SK-N-SH (cell line): ENCODE results near the gene GSK3A. TPM values are rescaled to one million over a fixed set of nuclear protein-coding genes. Genes with fewer than 3 reads are reported as not detected.

Experiments used
- CTCF ChIA-PET: fragments of 300-600, 350-600 bp; formaldehyde crosslinking; extraction: SDS; loops from one replicate; lab custom pipeline; 2021; lab: Yijun Ruan, JAX
- POLR2A ChIA-PET: fragments of 350-600 bp; sonication (Branson Sonifier 250); formaldehyde crosslinking; extraction: SDS; loops from one replicate; lab custom pipeline; 2020; ENCODE audit warnings: antibody characterized with exemption, inconsistent platforms; lab: Yijun Ruan, JAX
- DNase-seq: peaks from one replicate; pipeline ENCODE4 v3.0.0; 2012
- H2AFZ ChIP-seq: fragments of 200-600 bp; sonication (generic); 2 replicates; pipeline ENCODE4 v1.8.1; 2016; ENCODE audit warnings: antibody characterized with exemption, mild to moderate bottlenecking, low read depth
- H3F3A ChIP-seq: fragments of 200-600 bp; sonication (generic); replicated peaks from 2 replicates; pipeline ENCODE3; 2016; ENCODE audit warnings: antibody characterized with exemption, mild to moderate bottlenecking; ENCODE audit not compliant: insufficient read depth
- H3K27ac ChIP-seq, 2 experiments: fragments of 200-500 bp in 1 of 2; fragments of 200-600 bp in 1 of 2; sonication (Bioruptor generic) in 1 of 2; sonication (generic), shearing (Covaris generic) in 1 of 2; 2 replicates each; pipeline versions ENCODE4 v1.5.1 to v1.6.1; 2014 to 2016; ENCODE audit warnings: low read depth in 2 of 2, inconsistent platforms in 1 of 2, low read length in 1 of 2, mild to moderate bottlenecking in 1 of 2, mixed read lengths in 1 of 2
- H3K27me3 ChIP-seq: fragments of 200-600 bp; sonication (generic), shearing (Covaris generic); 2 replicates; pipeline ENCODE4 v1.6.1; 2016; ENCODE audit warnings: mixed run types; ENCODE audit not compliant: insufficient read depth
- H3K36me3 ChIP-seq, 2 experiments: fragments of 200-500 bp in 1 of 2; fragments of 200-600 bp in 1 of 2; sonication (Bioruptor generic) in 1 of 2; sonication (generic) in 1 of 2; replicated peaks in 1 of 2; 2 replicates each; pipeline versions ENCODE3 to v1.5.1; 2014 to 2016; ENCODE audit warnings: low read length in 1 of 2, mild to moderate bottlenecking in 1 of 2; ENCODE audit not compliant: insufficient read depth in 2 of 2, control insufficient read depth in 1 of 2
- H3K4me1 ChIP-seq, 2 experiments: fragments of 200-500 bp in 1 of 2; fragments of 200-600 bp in 1 of 2; sonication (Bioruptor generic) in 1 of 2; sonication (generic), shearing (Covaris generic) in 1 of 2; 2 replicates each; pipeline versions ENCODE4 v1.5.1 to v1.6.1; 2014 to 2016; ENCODE audit warnings: low read depth in 1 of 2, low read length in 1 of 2, mixed run types in 1 of 2; ENCODE audit not compliant: insufficient read depth in 2 of 2, control insufficient read depth in 1 of 2
- H3K4me2 ChIP-seq: fragments of 200-600 bp; sonication (generic), shearing (Covaris generic); 2 replicates; pipeline ENCODE4 v1.6.1; 2017; ENCODE audit warnings: mixed run types
- H3K4me3 ChIP-seq, 2 experiments: fragments of 200-500 bp in 1 of 2; fragments of 200-600 bp in 1 of 2; sonication (Bioruptor generic) in 1 of 2; sonication (generic), shearing (Covaris generic) in 1 of 2; 2 replicates each; pipeline versions ENCODE4 v1.5.1 to v1.8.1; 2014 to 2016; ENCODE audit warnings: low read depth in 2 of 2, inconsistent platforms in 1 of 2, low read length in 1 of 2, mild to moderate bottlenecking in 1 of 2, mixed read lengths in 1 of 2, moderate library complexity in 1 of 2
- H3K79me2 ChIP-seq: fragments of 200-600 bp; sonication (generic); 2 replicates; pipeline ENCODE4 v1.8.1; 2017; ENCODE audit warnings: mild to moderate bottlenecking; ENCODE audit not compliant: insufficient read depth
- H3K9ac ChIP-seq: fragments of 200-600 bp; sonication (generic); 2 replicates; pipeline ENCODE4 v1.6.1; 2017; ENCODE audit warnings: mixed run types
- H3K9me2 ChIP-seq: fragments of 200-600 bp; sonication (generic); 2 replicates; pipeline ENCODE4 v1.6.1; 2017; ENCODE audit warnings: mixed run types
- H3K9me3 ChIP-seq: fragments of 200-600 bp; sonication (generic); 2 replicates; pipeline ENCODE4 v1.6.1; 2017; ENCODE audit warnings: mixed run types, mild to moderate bottlenecking, moderate library complexity
- H4K20me1 ChIP-seq: fragments of 200-600 bp; sonication (generic); 2 replicates; pipeline ENCODE4 v1.6.1; 2017; ENCODE audit warnings: mild to moderate bottlenecking, mixed run types; ENCODE audit not compliant: insufficient read depth
- FOXM1 ChIP-seq: IDR thresholded peaks from 2 replicates; pipeline ENCODE4 v1.4.0; 2012; ENCODE audit warnings: low read depth, mild to moderate bottlenecking
- IRF3 ChIP-seq: fragments of 150-350 bp; IDR thresholded peaks from 2 replicates; pipeline ENCODE4 v1.6.1; 2016; ENCODE audit warnings: mild to moderate bottlenecking, low read depth, low read length
- JUND ChIP-seq: IDR thresholded peaks from 2 replicates; pipeline ENCODE4 v1.4.0; 2012
- MAX ChIP-seq: IDR thresholded peaks from 2 replicates; pipeline ENCODE4 v1.4.0; 2012; ENCODE audit warnings: low read depth
- MEF2A ChIP-seq: IDR thresholded peaks from 2 replicates; pipeline ENCODE4 v1.4.0; 2012; ENCODE audit warnings: low read depth, borderline replicate concordance
- NRF1 ChIP-seq: IDR thresholded peaks from 2 replicates; pipeline ENCODE4 v1.6.1; 2012; ENCODE audit warnings: low read depth, mild to moderate bottlenecking, low read length
- RAD21 ChIP-seq: IDR thresholded peaks from 2 replicates; pipeline ENCODE4 v1.6.1; 2012; ENCODE audit warnings: mild to moderate bottlenecking, low read length
- REST ChIP-seq: IDR thresholded peaks from 2 replicates; pipeline ENCODE4 v1.6.1; 2012; ENCODE audit warnings: mild to moderate bottlenecking, low read depth, low read length, moderate library complexity
- RFX5 ChIP-seq: IDR thresholded peaks from 2 replicates; pipeline ENCODE4 v1.6.1; 2012; ENCODE audit warnings: mild to moderate bottlenecking, improper control_type of control experiment, low read length
- RXRA ChIP-seq: IDR thresholded peaks from 2 replicates; pipeline ENCODE4 v1.4.0; 2012; ENCODE audit warnings: low read depth, mild to moderate bottlenecking, borderline replicate concordance
- SIN3A ChIP-seq: IDR thresholded peaks from 2 replicates; pipeline ENCODE4 v1.6.1; 2012; ENCODE audit warnings: low read depth, mild to moderate bottlenecking, low read length, moderate library complexity, borderline replicate concordance
- TCF12 ChIP-seq: IDR thresholded peaks from 2 replicates; pipeline ENCODE4 v1.4.0; 2012
- WGBS: methylation state at CpG from one replicate; pipeline ENCODE4 v1.1.6; 2017; ENCODE audit warnings: low lambda C conversion rate; 5-methylcytosine and 5-hydroxymethylcytosine counted together
- polyA plus RNA-seq, 3 experiments: library from polyadenylated mRNA; depleted of rRNA; stranded (reverse); fragments of >200 nt; gene quantifications; 2 replicates each; pipeline ENCODE4 v1.2.3, GENCODE V29; 2012

The GSK3A gene
- polyA plus RNA-seq, 1 of the 3 experiments (the other 2 are of a cell fraction) = 42.1 TPM

GRCh38 chr19:42285541-42285941 lies 43.1 kb upstream of the GSK3A start:
- peak overlapping the region; percentile 77; the same call in 1 of the 2 replicates for H3K9ac ChIP-seq
- peaks cover 17 to 39% of the 10 kb centered on the region in 2 experiments for H3K36me3 ChIP-seq
- ChIA-PET CTCF (interaction anchor here (0.6 to 1.8 kb wide), 6 partner anchors 10 to 177 kb away, joined by 3 to 9 read pairs (median 3); no protein-coding TSS in a partner anchor), POLR2A (no interaction called here)
- DNase-seq = no peak
- H3K9me3 ChIP-seq = no peaks in the 10 kb centered on the region
- H3K4me2 ChIP-seq = peak overlapping the region; percentile 99
- H3F3A ChIP-seq = peaks cover 23% of the 10 kb centered on the region
- peaks cover 33 to 47% of the 10 kb centered on the region in 2 experiments for H3K4me1 ChIP-seq
- no peaks in the 10 kb centered on the region for H3K27me3 ChIP-seq
- H3K9me2 ChIP-seq = no peaks in the 10 kb centered on the region
- peaks cover 24% of the 10 kb centered on the region for H4K20me1 ChIP-seq
- 54% methylated on average over 4 of the region's 5 CpGs for WGBS
- no peak overlapping the region for H2AFZ ChIP-seq
- H3K27ac ChIP-seq = peak overlapping the region in 1 of 2 experiments; percentile 95; a peak in 3 of 4 replicates
- peaks cover 47% of the 10 kb centered on the region for H3K79me2 ChIP-seq
- H3K4me3 ChIP-seq = peak overlapping the region; percentile 88 to 95
- TF ChIP-seq RXRA (no peak), MAX (no peak), TCF12 (no peak), FOXM1 (no peak), JUND (no peak), NRF1 (no peak), SIN3A (no peak)

- H3K27ac ChIP-seq = peak overlapping the region in 1 of 2 experiments; percentile 95; a peak in 2 of 4 replicates
- POLR2A ChIA-PET = interaction anchor here (0.6 to 0.9 kb wide), 2 partner anchors 10 to 38 kb away, joined by 4 read pairs; no protein-coding TSS in a partner anchor
- peaks cover 17 to 31% of the 10 kb centered on the region in 2 experiments for H3K36me3 ChIP-seq
Measured at GRCh38 chr19:42284591-42285341, 42.4 kb upstream of the GSK3A start.

More at GRCh38 chr19:42284591-42285341, 42.4 kb upstream of the GSK3A start:
- Histone ChIP-seq H3K4me1 (peaks cover 33 to 47% of the 10 kb centered on the region in 2 experiments), H3K9me2 (no peaks in the 10 kb centered on the region), H3F3A (peaks cover 29% of the 10 kb centered on the region), H3K9ac (peak overlapping the region; percentile 77), H3K4me3 (peak overlapping the region; percentile 88 to 95), H3K9me3 (no peaks in the 10 kb centered on the region), H4K20me1 (peaks cover 24% of the 10 kb centered on the region), H3K4me2 (peak overlapping the region; percentile 99), H3K27me3 (no peaks in the 10 kb centered on the region), H2AFZ (no peak overlapping the region), H3K79me2 (peaks cover 47% of the 10 kb centered on the region)
- no peak for TF ChIP-seq JUND
- no peak for TF ChIP-seq RFX5
- TF ChIP-seq MEF2A = no peak
- TF ChIP-seq RAD21 = no peak
- no peak for TF ChIP-seq IRF3
- no peak for TF ChIP-seq NRF1
- no peak for TF ChIP-seq REST
- 9% methylated on average over 29 of the region's 41 CpGs for WGBS
- no peak for DNase-seq
- CTCF ChIA-PET = interaction anchor here (0.6 to 1.8 kb wide), 5 partner anchors 10 to 176 kb away, joined by 3 to 9 read pairs (median 3); no protein-coding TSS in a partner anchor
